ENCODE results near the gene EML3. TPM values are rescaled to one million over a fixed set of nuclear protein-coding genes. Genes with fewer than 3 reads are reported as not detected.

The EML3 gene
- total and polyA plus RNA-seq, 2 of the 13 experiments (the other 11 are each of a cell fraction or from before 2014, with no cell fraction given) = 10.6 to 12.3 TPM

DNA sequence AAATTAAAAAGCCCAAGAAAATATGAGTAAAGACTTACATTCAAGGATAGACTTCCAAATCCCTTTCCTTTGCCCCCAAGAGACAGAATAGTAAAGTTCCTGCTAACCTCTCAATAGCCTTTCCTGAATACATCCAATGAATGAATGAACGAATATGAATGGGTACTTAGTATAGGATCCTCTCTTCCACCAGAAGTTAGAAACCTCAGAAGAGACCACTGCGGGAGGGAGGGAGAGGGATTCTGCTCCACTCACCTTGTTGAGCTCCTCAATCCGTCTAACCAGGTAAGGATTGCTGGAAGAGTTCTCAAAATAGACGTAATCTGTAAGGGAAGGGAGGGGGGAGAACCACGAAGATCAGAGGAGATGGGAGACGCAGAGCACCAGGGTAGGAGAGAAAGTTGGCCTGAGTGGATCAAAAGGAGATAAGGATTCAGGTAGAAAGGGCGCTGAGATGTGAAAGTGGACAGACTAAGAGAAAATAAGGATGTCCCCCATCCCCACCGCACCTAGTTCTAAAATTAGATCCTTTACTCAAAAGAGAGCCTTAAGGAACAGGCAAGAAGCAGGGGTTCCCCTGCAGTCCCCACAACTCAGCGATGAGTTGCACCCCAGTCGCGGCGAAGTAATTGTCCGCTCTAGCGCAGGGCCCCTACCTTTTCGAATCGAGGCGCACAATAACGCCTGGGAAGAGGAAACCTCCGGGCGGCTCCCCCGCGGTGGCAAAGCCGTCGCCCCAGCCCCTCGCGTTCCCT is 12.0 kb downstream of the EML3 start (continued):
- TF ChIP-seq, protein P1, sequence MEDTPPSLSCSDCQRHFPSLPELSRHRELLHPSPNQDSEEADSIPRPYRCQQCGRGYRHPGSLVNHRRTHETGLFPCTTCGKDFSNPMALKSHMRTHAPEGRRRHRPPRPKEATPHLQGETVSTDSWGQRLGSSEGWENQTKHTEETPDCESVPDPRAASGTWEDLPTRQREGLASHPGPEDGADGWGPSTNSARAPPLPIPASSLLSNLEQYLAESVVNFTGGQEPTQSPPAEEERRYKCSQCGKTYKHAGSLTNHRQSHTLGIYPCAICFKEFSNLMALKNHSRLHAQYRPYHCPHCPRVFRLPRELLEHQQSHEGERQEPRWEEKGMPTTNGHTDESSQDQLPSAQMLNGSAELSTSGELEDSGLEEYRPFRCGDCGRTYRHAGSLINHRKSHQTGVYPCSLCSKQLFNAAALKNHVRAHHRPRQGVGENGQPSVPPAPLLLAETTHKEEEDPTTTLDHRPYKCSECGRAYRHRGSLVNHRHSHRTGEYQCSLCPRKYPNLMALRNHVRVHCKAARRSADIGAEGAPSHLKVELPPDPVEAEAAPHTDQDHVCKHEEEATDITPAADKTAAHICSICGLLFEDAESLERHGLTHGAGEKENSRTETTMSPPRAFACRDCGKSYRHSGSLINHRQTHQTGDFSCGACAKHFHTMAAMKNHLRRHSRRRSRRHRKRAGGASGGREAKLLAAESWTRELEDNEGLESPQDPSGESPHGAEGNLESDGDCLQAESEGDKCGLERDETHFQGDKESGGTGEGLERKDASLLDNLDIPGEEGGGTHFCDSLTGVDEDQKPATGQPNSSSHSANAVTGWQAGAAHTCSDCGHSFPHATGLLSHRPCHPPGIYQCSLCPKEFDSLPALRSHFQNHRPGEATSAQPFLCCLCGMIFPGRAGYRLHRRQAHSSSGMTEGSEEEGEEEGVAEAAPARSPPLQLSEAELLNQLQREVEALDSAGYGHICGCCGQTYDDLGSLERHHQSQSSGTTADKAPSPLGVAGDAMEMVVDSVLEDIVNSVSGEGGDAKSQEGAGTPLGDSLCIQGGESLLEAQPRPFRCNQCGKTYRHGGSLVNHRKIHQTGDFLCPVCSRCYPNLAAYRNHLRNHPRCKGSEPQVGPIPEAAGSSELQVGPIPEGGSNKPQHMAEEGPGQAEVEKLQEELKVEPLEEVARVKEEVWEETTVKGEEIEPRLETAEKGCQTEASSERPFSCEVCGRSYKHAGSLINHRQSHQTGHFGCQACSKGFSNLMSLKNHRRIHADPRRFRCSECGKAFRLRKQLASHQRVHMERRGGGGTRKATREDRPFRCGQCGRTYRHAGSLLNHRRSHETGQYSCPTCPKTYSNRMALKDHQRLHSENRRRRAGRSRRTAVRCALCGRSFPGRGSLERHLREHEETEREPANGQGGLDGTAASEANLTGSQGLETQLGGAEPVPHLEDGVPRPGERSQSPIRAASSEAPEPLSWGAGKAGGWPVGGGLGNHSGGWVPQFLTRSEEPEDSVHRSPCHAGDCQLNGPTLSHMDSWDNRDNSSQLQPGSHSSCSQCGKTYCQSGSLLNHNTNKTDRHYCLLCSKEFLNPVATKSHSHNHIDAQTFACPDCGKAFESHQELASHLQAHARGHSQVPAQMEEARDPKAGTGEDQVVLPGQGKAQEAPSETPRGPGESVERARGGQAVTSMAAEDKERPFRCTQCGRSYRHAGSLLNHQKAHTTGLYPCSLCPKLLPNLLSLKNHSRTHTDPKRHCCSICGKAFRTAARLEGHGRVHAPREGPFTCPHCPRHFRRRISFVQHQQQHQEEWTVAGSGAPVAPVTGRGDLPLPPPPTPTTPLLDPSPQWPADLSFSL (CRISPR knock-in tag; IDR thresholded peaks at IDR 0.05) = 0 out of 2 replicates have a peak, but pooled peaks have one; percentile 1
- TF ChIP-seq, protein P2, sequence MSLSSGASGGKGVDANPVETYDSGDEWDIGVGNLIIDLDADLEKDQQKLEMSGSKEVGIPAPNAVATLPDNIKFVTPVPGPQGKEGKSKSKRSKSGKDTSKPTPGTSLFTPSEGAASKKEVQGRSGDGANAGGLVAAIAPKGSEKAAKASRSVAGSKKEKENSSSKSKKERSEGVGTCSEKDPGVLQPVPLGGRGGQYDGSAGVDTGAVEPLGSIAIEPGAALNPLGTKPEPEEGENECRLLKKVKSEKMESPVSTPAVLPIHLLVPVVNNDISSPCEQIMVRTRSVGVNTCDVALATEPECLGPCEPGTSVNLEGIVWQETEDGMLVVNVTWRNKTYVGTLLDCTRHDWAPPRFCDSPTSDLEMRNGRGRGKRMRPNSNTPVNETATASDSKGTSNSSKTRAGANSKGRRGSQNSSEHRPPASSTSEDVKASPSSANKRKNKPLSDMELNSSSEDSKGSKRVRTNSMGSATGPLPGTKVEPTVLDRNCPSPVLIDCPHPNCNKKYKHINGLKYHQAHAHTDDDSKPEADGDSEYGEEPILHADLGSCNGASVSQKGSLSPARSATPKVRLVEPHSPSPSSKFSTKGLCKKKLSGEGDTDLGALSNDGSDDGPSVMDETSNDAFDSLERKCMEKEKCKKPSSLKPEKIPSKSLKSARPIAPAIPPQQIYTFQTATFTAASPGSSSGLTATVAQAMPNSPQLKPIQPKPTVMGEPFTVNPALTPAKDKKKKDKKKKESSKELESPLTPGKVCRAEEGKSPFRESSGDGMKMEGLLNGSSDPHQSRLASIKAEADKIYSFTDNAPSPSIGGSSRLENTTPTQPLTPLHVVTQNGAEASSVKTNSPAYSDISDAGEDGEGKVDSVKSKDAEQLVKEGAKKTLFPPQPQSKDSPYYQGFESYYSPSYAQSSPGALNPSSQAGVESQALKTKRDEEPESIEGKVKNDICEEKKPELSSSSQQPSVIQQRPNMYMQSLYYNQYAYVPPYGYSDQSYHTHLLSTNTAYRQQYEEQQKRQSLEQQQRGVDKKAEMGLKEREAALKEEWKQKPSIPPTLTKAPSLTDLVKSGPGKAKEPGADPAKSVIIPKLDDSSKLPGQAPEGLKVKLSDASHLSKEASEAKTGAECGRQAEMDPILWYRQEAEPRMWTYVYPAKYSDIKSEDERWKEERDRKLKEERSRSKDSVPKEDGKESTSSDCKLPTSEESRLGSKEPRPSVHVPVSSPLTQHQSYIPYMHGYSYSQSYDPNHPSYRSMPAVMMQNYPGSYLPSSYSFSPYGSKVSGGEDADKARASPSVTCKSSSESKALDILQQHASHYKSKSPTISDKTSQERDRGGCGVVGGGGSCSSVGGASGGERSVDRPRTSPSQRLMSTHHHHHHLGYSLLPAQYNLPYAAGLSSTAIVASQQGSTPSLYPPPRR (CRISPR knock-in tag; IDR thresholded peaks at IDR 0.05; ENCODE audit: borderline replicate concordance) = no peak
- 0 out of 2 replicates have a peak, but pooled peaks have one; percentile 19 for TF ChIP-seq ZNF383 (CRISPR knock-in tag; IDR thresholded peaks at IDR 0.05; ENCODE audit: borderline replicate concordance)
- TF ChIP-seq EHMT2 (IDR thresholded peaks at IDR 0.05; ENCODE audit: borderline replicate concordance, low read depth, low read length) = no peak
- TF ChIP-seq NFE2L1 (CRISPR knock-in tag; IDR thresholded peaks at IDR 0.05; ENCODE audit: borderline replicate concordance) = no peak
- no peak for TF ChIP-seq KDM1A (CRISPR knock-in tag; IDR thresholded peaks at IDR 0.05)
- 0 out of 2 replicates have a peak, but pooled peaks have one; percentile 12 for TF ChIP-seq SIN3A (IDR thresholded peaks at IDR 0.05; ENCODE audit: borderline replicate concordance, low read depth, low read length)
- no peak for TF ChIP-seq ZBTB38 (CRISPR knock-in tag; IDR thresholded peaks at IDR 0.05)
- 0 out of 2 replicates have a peak, but pooled peaks have one; percentile 39 for TF ChIP-seq ZNF317 (CRISPR knock-in tag; IDR thresholded peaks at IDR 0.05)
- 0 out of 2 replicates have a peak, but pooled peaks have one; percentile 12 for TF ChIP-seq ISX (CRISPR knock-in tag; conservative IDR thresholded peaks at IDR 0.05)

Measured in HepG2 (cell line).